Raji (cell line): ENCODE measurements around the gene ARHGEF7.

Source experiments
- POLR2A ChIP-seq: IDR thresholded peaks from 2 replicates; pipeline ENCODE4 v1.6.1; 2011; ENCODE audit warnings: low read depth, low read length, control low read depth; ENCODE audit not compliant: insufficient read depth

Gene ARHGEF7

DNA sequence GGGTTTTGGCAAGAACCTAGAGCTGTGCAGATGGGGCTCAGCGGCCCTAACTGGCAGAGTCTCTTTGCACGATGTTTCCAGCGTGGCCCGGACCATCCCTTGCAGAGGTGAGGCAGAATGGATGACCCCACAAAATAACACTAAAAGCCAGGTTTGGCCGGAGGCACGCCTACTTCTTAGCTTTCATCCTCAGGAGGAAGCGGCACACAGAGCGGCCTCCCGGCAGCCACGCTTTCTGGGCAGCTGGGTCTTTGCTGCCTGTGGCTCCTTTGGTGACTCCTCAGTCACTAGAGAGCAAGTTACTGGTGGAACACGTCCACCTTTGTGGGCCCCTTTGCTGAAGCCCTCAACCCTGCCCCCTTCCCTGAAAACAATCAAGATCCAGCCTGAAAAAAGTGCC lies 230.6 kb downstream of the ARHGEF7 start:
- TF ChIP-seq POLR2A: no peak

DNA sequence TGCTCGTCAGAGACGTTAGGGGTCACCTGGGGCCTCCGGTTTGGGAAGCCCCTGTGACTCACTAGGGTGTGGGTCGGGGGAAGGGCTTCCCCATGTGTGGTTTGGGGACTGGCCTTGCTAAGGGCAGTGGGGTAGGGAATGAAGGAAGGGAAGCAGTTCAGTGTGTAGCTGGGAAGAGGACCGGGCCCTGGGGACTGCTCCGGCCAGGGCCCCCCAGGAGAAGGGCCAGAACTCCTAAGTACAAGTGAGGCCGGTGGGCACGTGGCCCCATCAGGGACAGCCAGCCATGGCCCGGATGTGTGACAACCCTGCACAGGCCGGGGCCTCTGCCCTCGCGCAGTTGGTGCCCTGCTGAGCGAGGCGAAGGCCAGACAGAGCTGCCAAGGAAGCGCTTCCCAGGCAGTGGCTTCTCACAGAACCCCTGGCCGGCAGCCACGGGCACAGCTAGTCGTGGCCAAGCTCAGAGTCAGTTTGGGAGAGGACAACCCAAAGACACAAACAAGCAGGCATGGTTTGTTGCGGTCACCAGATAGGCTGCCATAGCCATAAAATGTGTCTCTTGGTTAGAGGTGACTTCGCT lies 231.1 kb downstream of the ARHGEF7 start:
- no peak for TF ChIP-seq POLR2A

DNA sequence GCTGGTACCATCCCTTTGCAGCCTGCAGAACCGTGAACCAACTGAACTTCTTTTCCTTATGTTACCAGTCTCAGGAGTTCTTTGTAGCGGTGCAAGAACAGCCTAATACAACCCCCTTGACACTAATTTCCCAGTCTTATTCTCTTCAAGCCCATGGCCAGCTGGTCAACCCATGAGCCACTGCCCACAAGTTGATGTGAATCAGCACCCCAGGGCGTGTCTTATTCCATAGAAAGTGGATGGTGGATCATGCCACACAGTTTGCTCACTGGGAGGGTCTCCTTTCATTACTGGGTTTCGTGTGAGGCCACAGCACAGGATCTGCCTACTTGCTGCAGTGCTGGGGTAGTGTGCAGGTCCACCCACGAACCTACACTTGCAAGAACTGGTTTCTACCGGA lies 232.3 kb downstream of the ARHGEF7 start:
- no peak for TF ChIP-seq POLR2A

DNA sequence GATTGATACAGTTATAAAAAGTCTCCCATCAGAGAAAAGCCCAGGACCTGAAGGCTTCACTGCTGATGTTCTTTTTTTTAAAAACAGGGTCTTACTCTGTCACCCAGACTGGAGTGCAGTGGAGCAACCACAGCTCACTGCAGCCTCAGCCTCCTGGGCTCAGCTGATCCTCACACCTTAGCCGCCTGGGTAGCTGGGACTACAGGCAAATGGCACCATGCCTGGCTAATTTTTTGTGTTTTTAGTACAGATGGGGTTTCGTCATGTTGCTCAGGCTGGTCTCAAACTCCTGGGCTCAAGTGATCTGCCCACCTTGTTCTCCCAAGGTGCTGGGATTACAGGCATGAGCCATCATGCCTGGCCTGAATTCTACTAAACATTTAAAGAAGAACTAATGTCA lies 238.4 kb downstream of the ARHGEF7 start:
- TF ChIP-seq POLR2A: no peak

DNA sequence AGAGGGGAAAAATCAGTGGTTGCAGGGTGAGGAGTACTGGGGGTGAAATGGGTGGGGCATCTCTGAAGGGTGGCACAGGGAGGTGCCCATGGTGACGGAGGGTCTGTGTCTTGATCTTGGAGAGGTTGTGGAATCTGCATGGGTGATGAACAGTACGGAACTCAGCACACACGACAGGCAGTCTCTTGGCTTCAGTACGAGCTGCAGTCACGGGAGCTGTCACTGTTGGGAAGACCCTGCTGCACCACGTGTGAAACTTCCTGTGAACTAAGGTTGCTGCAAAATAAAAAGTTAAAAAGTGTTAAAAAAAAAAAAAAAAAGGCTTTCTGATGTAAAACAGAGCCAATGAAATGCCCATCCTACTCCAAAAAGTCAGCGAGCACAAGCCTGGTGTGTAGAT lies 239.7 kb downstream of the ARHGEF7 start:
- TF ChIP-seq POLR2A: no peak
